HK-2 (cell line): Measurements from ENCODE around the gene EPHB1.
"Not testable (repeated sequence)": the region's sequence is repeated elsewhere in the genome, so short reads cannot be mapped to it uniquely, and the experiment has no call there.

Experiments used
- DNase-seq: peaks from one replicate; pipeline ENCODE4 v3.0.0-alpha.2; 2018; ENCODE audit not compliant: unreplicated experiment

The EPHB1 gene

DNA sequence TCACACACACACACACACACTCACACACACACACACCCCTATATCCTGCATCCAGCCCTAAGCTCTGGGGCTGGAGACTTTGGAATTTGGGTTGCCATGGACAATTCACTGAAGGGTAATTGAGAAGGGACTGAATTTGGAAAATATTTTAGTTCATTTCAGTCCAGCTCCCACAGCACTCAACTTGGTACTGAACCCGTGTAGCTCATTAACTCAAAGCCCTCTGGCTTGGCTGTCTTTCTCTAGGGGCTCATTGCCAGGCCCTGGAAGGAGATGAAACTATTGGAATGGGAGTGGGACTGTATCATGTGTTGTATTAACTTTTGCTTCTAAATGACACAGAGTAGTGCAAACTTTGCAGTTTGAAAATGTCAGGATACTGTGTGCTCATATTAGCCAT is 157.3 kb downstream of the EPHB1 start:
- DNase-seq = no peak

DNA sequence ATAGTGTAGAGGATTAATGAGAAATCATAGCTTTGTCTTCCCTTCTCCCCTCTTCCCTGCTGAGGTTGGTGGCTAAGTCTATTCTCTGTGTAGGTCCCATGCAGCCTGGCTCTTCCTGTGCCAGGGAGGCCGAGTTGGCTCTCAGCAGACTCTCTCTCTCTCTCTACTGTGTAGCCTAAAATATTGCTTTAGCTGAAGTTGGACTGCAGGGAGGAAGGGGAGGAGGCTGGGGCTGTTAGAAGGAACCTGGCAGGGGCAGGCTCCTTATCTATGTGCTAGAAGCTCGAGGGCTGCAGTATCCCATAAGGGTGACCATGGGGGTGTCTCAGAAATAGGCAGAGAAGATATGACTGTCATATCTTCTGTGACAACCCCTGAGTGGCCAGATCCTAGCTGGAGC is 160.8 kb downstream of the EPHB1 start:
- DNase-seq = no peak

DNA sequence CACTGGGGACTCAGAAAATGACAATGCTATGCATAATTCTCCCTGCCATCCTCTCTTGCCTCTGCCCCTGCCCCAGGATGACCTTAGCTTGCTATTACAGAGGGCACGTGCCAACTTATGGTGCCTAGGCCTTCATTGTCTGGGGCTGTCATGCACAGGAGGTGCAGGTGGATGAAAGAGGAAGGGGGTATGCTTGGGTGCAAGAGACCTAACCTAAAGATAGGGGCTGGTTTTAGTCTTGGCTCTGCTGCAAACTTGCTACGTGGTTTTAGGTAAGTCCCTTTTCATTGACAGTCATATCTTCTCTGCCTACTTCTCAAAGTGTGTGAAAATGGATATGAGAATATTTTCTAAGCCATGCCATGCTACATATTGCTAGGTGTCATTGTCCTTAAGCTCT is 161.3 kb downstream of the EPHB1 start:
- DNase-seq = no peak

DNA sequence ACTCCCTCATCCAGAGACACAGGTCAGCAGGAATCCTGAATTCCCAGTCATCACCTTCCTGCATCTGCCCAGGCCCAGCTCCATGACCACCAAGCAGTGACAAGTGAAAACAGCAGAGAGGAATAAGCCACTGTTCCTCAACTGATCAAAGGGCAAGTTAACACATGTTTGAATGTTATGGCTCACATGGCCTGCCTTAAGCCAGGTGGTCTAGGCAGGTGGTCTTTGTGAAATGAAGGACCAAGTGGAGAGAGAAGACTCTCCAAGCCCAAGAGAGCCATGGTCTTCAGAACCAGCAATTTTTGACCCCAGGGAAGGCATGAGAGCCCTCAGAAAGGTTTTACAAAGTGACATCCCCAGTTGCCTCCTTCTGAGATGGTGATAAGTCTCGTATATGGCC is 161.8 kb downstream of the EPHB1 start:
- no peak for DNase-seq

DNA sequence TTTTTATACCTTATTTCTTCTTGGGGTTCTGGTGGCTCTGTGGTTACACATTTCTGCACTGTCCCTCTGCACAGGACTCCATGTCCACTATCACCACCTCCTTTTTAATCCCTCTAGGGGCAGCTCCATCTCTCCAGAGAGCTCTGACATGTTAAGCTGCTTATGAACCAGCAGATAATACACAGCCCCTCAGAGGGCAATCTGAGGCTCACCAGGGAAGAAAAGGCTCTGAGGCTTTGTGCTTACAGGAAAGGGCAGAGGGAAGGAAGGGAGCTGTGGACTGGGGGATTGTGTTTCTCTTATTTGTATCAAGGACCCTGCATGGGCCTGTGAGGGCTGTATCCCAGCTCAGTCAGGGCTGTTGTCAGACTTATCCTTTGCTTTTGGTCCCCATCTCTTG is 164.5 kb downstream of the EPHB1 start:
- no peak for DNase-seq

DNA sequence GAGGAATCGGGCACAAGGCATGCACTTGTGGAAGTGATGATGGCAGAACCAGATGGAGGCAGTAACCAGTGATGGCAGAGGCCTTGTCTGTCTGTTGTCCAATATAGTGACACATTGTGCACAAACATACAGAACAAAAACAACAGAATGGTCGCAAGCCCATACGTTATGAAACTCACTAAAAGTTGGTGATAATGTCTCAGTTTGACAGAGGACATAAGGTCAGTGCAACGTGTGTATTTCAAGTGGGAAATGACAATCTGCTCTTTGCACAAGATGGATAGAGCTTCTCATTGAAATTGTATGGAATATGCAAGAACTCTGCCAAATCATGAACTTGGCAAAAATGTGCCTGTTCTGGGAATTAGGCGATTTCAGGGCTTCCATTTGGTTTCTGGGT is 169.2 kb downstream of the EPHB1 start:
- DNase-seq = no peak

DNA sequence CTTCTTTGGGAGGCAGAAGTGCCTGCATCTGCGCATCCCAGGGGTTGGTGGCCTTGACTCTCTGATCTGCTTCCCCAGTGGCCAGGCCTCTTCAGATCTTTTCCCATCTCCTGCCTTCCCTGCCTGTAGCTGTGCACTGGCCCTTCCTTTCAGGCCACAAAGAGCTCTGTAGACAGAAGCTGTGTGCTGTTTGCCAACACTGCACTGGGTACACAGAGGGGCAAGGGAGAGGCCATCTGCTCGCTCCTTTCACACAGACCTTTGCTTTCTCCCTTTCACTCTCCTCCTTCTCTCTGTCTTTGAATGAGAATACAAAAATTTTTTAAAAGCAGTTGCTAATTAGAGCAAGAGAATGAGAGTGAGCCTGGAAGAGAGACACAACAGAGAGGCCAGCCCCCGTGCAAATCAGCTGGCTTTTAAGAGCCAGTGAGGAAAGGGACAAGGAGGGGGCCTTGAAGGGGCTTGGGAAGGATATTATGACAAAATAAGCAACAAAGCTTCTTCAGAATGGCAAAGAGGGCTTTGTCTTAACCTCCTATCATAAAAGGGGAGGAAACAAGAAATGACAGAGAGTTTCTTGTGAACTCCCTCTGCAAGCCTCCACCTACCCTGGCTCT is 170.9 kb downstream of the EPHB1 start:
- no peak for DNase-seq

DNA sequence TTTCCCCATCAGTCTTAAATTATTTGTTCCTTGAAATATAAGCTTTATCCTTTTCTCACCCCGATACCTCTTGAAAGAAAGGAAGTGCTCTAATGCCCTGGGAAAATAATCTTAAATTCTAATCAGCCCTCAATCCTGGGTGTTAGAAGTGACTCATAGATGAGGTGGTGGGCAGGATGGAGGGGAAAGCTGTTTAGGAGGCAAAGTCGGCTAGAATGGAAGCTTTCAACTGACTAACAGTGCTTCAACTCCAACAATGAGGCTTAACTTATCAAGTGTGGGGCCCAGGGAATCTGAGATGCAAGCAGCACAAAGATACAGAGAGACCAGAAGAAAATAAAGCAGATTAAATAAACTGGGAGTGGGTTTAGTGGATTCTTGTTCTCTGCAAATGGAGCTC is 175.8 kb downstream of the EPHB1 start:
- no peak for DNase-seq

DNA sequence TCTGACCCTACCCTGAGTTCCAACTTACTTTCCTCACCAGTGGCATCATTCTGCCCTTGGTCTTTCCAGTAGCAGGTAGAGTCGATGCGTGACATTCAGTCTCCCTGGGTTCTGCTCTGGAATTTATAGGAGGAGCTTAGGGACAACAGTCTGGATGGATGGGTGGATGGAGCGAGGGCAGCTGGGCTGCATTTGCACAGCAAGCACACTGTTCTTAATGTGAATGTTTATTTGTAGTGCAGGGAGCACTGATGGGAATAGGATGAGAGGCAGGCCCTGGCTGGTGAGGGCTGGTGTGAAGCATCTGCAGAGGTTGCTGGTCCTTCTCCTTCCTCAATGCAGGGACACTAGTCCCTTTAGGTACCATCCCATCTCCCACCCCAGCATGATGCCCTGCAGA is 176.2 kb downstream of the EPHB1 start:
- DNase-seq = no peak

DNA sequence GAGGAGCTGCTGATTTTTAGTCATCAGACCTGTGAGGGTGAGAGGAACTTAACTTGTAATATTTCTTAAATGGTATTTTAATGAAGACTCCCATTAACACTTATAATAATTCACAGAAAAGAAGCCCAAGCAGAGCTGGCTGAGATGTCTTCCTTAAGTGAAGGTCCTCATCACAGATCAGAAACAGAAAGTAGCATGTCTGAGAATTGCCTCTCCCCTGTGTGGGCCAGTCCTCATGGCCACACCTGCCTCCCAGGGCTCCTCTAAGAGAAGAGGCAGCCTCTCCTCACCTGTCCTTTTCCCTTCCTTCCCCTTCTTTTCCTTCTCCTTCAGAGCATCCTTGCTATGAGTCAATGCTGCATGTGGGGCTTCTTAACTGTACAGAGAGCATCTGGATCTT is 176.8 kb downstream of the EPHB1 start:
- not testable (repeated sequence) for DNase-seq

DNA sequence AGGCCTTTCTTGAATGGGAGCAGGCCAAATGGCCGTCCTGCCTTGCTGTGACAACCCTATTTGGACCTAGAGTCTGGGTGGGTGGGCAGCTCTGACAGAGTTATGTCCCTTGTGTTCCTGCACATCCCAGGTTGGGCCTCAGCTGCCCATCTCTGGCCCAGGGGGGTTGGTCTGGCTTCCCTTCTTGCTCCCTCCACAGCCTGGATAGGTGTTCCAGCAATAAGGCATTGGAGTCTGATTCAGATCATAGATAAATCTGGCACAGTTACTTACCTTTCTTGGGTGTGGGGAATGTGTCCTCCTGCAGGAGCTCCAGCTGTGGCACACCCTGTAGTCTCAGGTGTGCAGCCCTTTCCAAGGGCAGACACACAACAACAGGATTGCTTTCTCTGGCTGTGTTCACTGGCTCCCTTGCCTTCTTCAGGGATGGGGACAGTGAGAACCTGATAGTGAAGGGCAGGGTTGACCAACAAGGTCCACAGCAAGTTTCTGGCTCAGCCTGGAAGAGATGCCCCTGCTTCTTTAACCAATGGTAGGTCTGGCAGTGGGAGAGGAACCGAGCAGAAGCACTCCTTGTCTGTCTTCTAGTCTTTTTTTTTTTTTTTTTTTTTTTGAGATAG is 177.9 kb downstream of the EPHB1 start:
- no peak for DNase-seq

DNA sequence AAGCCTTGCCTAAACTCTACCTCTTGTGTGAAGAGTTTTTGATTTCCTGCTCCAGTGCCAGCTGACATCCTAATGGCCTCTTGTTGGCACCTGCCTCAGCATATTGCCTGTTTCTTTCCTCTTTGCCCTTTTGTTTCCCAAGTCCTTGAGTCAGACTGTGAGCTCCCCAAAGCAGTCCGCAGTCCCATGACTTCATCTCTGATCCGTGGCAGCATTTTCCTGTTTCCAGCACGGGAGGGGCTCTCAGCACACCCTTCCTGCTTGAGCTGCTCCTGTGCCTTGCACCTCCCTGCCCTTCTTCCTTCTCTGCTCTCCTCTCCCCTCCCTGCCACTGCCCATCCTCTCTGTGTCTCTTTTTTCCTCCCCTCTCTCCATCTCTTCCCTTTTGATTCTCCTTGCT is 179.6 kb downstream of the EPHB1 start:
- DNase-seq = no peak

DNA sequence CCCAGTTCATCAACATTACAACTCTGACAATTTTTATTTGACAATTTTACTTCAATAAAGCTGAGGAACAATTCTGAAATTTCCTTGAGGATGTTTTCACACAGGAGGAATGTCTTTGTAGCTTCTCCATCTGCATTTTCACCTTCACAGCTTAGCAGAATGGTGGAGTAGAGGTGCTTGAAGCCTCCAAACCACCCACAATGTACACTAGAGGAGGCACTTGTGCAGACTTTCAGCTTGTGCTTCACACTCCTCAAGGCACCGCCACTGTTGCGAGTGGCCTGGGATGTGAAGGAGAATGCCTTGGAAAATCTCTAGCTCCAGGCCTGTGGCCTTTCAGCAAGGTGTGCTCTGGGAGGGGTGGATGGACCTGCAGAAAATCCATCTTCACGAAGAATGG is 181.9 kb downstream of the EPHB1 start:
- DNase-seq = no peak

DNA sequence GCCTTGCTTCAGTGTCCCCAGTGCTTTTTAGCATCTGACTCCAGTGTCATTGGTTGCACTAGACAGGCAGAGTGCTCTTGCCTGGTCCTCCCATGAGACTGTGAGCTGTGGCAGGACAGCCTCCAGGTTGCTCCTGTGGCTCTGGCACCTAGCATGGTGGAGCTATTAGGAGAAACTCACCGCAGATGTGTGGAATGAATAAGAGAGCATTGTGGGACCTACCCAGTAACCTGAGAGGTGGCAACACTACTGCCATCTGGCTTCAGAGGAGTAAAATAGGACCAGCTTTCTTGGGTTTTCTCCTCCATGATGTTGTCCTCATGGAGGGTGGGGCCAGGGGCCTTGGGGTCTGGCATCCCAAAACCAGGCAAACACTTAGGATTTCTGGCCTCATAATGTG is 183.6 kb downstream of the EPHB1 start:
- DNase-seq = no peak

DNA sequence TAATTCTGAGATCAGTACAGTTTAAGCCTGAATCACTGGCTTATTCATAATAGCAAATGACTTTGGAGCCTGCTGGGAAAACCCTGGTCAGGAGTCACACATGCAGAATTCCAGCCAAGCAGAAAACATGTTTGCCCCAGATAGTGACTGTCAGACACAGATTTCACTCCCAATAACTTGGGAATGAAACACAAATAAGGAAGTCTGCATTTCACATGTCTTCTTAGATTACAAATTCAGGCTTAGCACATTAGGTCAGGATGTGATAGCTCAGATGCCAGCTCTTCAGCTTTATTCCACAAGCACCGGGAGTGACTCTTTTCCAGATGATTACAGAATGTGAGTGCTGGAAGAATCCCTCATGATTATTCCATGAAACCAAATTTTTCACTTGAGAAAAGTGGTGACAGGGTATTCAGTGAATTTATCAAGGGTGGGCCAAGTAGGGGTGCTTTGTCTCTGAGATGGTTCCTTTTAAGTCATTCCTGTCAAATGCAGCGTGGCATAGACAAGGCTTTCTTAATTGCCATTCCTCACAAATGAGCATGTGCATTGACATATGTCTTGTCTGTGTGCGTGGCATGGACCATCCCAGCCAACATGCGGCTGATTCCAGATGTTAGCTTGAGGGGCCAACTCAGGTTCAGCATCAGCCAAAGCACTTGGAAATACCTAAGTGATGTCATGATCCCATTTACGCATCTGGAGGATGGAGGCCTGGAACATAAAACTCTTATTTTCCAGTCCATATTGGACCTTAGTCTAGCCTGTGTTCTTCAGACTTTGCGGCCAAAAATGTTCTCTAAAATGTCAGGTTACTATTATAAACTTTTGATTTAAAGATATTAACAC is 191.0 kb downstream of the EPHB1 start:
- DNase-seq = no peak

DNA sequence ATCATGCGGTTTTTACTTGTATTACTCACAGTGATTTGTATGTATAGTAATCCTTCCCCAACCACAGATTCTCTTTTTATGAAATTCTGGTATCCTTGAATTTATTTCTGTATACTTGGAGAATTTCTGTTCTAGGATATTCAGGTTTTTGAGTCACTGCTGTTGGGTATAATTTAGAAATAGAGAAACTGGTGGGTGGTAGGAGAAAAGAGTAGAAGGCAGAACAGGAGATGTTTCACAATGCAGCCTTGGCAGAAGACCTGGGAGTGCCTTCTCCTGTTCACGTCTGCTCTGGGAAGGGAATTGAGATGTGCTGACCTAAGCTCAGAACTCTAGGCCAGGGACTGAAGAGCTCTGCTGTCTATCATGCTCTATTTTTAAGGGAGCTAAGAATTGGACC is 193.6 kb downstream of the EPHB1 start:
- DNase-seq = no peak

DNA sequence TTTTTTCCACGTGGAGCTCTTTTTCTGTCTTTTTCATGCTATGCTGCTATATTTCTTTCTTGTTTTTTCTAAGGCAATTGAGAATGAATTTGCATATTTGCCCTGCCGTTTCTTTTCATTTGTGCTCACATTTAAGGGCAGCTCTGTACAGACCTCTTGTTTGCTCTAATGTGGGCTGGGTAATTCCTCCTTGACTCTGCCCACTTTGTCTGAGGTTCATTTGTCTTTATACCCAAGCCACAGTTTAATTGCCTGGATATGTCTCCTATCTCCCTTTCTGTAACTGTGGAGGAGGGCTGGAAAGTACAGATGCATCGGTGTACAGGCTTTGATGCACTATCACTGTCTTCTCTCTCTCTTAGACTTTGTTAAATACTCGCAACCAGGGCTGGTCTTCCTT is 195.9 kb downstream of the EPHB1 start:
- DNase-seq = no peak

DNA sequence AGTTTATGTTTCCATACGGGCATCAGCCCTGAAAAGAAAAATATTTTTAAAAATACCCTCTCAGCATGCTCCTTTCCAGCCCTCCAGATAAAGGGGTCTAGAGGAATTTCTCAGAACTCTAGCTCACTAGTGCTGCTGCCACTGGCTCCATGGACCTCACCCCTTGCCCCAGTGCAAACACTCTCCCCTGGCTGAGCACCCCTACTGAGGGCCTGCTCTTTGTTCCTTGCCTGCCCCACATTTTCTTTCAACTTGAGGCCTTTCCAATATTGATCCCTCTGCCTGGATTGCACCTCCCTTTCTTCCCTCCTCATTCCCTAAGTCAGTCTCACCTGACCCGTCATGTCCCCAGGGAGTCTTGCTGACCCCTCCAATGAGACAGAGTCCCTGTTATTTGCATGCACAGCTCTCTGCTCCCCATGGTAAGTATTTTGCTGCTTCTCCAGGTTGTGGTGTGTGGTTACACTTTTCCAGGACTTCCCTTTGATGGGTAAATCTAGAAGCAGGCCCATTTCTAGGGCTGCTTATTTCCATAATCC is 196.5 kb downstream of the EPHB1 start:
- no peak for DNase-seq

DNA sequence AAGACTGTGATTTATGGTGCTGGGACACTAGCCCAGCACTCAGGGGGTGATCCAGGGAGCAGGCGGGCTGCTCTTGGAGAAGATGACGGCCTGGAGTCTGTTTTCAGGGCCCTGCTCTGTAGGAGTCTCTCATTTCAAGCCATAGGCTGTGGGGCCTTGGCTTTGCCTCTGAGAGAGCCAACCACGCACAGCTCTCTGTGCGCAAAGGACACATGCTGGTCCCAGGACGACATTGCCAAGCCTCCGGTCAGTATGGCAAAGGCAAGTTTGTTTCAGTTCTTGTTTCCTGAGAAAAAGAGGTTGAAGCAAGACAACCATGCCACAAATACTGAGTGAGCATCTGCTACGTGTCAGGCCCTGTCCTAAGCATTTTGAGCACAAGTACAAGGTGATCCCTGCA is 197.1 kb downstream of the EPHB1 start:
- DNase-seq = no peak

DNA sequence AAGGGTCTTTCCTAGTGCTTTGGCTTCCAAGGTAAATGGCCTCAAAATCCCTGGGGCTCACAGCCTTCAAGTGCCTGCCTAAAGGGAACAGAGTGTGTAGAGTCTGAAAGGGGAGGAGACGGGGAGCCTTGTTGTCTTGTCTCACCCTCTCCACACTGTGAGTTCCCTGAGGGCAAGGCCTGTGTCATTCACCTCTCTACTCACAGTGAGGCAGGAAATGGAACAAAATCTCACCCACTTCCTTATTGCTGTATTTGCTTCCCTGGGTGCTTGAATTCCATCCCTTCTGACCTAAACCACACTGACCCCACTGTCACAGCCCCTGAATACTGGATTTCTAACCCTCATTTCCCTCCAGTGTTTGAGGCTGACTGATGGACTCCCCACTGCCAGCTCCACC is 197.5 kb downstream of the EPHB1 start:
- no peak for DNase-seq

DNA sequence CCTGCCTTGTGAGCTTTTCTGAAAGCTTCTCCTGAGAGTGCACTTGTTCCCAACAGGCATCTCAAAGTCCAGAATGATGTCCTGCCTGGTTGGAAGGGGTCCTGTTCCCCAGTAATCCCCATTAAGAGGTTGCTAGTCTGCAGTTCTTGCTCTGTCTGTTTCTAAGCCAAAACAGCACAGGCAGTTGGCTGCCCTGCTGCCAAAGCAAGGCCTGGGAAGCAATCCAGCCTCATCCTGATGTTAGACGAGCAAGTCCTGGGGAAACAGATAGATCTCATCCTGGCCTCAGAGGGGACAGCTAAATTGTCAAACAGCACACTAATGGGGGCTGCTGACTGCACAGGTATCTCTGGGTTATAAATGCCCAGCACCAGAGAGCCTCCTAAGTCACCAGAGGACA is 198.0 kb downstream of the EPHB1 start:
- DNase-seq = no peak

DNA sequence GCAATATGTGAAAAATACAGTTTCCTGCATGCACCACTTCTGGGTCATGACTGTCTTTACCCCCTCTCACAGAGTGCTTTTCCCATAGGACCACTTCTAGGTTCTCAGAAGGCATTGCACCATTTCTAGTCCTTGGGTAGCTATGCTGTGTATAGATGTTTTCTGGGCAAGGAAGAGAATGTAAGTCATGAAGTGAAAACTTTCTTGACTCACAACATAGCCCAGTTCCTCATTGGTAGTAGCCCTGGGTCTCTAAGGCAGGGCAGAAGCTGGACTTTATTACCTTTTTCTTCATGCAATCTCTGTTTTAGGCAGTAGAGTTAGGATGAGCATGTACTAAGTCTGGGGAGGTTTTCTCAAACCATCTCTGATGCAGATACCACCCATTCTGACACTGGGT is 203.1 kb downstream of the EPHB1 start:
- DNase-seq = no peak

DNA sequence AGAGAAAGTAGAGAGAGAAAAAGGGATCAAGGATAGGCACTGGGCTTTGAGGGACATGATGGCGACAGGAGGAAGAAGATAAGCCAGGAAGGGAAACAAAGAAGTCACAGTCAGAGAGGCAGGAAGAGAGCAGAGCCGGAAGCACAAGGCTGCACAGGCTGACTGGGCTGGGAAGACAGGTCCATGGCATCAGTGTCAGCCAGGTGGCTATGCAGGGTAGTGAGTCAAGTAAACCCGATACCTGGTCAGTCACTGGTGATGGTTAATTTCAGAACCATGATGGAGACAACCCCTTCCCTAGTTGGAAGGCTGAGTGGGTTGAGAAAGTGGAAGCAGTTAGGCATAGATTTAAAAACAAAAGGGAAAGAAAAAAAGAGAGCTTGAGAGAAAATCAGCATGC is 203.8 kb downstream of the EPHB1 start:
- no peak for DNase-seq
